MCF 10A (cell line): ENCODE results near the gene RELN. TPM values are rescaled to one million over a fixed set of nuclear protein-coding genes. Genes with fewer than 3 reads are reported as not detected.

Experiments
- BruUV-seq: library from RNA; stranded (reverse); fragments of 400-500 nt; replicated peaks from 2 replicates; lab custom pipeline; 2021; lab: Mats Ljungman, UMichigan
- CTCF ChIA-PET: fragments of 300-600 bp; sonication (Branson Sonifier 250); formaldehyde crosslinking; extraction: SDS; loops from one replicate; lab custom pipeline; 2021; ENCODE audit warnings: antibody characterized with exemption, inconsistent platforms; lab: Yijun Ruan, JAX
- POLR2A ChIA-PET: fragments of 300-600, 350-650 bp; sonication (Branson Sonifier 250); formaldehyde crosslinking; extraction: SDS; loops from one replicate; lab custom pipeline; 2020; ENCODE audit warnings: antibody characterized with exemption, inconsistent platforms; lab: Yijun Ruan, JAX
- DNase-seq: peaks from one replicate; pipeline ENCODE4 v3.0.0-alpha.2; 2018; ENCODE audit not compliant: unreplicated experiment
- H3K27ac Mint-ChIP-seq: one replicate; pipeline ENCODE4 v1.8.0; 2022; ENCODE audit warnings: mild to moderate bottlenecking, low read depth, mixed read lengths; ENCODE audit not compliant: unreplicated experiment
- H3K27me3 Mint-ChIP-seq: one replicate; pipeline ENCODE4 v1.8.0; 2022; ENCODE audit warnings: mixed read lengths; ENCODE audit not compliant: insufficient read depth, unreplicated experiment
- H3K36me3 Mint-ChIP-seq: one replicate; pipeline ENCODE4 v1.8.0; 2022; ENCODE audit warnings: mild to moderate bottlenecking, moderate library complexity, mixed read lengths; ENCODE audit not compliant: insufficient read depth, unreplicated experiment
- H3K4me1 Mint-ChIP-seq: one replicate; pipeline ENCODE4 v1.8.0; 2022; ENCODE audit warnings: mixed read lengths; ENCODE audit not compliant: insufficient read depth, unreplicated experiment
- H3K4me3 Mint-ChIP-seq: one replicate; pipeline ENCODE4 v1.8.0; 2022; ENCODE audit warnings: mild to moderate bottlenecking, moderate library complexity, mixed read lengths; ENCODE audit not compliant: unreplicated experiment
- H3K9me3 Mint-ChIP-seq: one replicate; pipeline ENCODE4 v1.8.0; 2022; ENCODE audit warnings: mixed read lengths; ENCODE audit not compliant: unreplicated experiment
- intact Hi-C: fragments of 100-400 bp; cut with micrococcal nuclease; formaldehyde crosslinking; loops from 2 replicates; pipeline ENCODE4 v1.14.1; 2022
- total RNA-seq: library from RNA; stranded (reverse); gene quantifications from 2 replicates; pipeline ENCODE4 v1.2.3, GENCODE V29; 2022
- TF ChIP-seq, protein P1 (sequence below): fragments of 200-600 bp; IDR thresholded peaks from one replicate; pipeline ENCODE4 v1.8.0; 2022; ENCODE audit warnings: antibody characterized with exemption, mild to moderate bottlenecking; ENCODE audit not compliant: unreplicated experiment

Gene RELN
- total RNA-seq, 1 experiment from 2014 or later = not detected

DNA sequence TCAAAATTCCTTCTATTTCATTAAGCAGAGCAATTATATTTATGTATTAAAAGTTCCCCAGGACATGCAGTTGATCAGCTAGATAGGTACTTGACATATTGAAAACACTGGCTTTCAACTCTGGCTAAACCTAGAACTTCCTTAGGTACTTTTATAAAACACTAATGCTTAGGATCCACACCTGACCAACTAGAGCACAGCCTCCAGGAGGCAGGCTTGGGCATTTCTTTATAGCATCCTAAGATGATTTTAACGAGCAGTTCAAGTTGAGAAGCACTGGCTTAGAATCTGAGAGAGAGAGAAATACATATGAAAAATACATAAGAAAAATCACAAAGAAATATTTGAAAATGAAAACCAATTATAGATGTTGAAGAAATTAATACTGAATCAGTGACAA lies 564.3 kb downstream of the RELN start:
- H3K27ac Mint-ChIP-seq = no peak overlapping the region
- peaks cover 36% of the 10 kb centered on the region for H3K27me3 Mint-ChIP-seq
- POLR2A ChIA-PET = no interaction called here
- H3K4me1 Mint-ChIP-seq = no peaks in the 10 kb centered on the region
- H3K4me3 Mint-ChIP-seq = no peak overlapping the region
- intact Hi-C loops = no loop called here
- no TSS peak for BruUV-seq
- CTCF ChIA-PET = interaction anchor here (1.0 kb wide), 1 partner anchor 10 kb away, joined by 4 read pairs; no protein-coding TSS in a partner anchor
- no peaks in the 10 kb centered on the region for H3K9me3 Mint-ChIP-seq
- H3K36me3 Mint-ChIP-seq = no peaks in the 10 kb centered on the region
- no peak for DNase-seq
- TF ChIP-seq, protein P1, sequence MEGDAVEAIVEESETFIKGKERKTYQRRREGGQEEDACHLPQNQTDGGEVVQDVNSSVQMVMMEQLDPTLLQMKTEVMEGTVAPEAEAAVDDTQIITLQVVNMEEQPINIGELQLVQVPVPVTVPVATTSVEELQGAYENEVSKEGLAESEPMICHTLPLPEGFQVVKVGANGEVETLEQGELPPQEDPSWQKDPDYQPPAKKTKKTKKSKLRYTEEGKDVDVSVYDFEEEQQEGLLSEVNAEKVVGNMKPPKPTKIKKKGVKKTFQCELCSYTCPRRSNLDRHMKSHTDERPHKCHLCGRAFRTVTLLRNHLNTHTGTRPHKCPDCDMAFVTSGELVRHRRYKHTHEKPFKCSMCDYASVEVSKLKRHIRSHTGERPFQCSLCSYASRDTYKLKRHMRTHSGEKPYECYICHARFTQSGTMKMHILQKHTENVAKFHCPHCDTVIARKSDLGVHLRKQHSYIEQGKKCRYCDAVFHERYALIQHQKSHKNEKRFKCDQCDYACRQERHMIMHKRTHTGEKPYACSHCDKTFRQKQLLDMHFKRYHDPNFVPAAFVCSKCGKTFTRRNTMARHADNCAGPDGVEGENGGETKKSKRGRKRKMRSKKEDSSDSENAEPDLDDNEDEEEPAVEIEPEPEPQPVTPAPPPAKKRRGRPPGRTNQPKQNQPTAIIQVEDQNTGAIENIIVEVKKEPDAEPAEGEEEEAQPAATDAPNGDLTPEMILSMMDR = no peak

DNA sequence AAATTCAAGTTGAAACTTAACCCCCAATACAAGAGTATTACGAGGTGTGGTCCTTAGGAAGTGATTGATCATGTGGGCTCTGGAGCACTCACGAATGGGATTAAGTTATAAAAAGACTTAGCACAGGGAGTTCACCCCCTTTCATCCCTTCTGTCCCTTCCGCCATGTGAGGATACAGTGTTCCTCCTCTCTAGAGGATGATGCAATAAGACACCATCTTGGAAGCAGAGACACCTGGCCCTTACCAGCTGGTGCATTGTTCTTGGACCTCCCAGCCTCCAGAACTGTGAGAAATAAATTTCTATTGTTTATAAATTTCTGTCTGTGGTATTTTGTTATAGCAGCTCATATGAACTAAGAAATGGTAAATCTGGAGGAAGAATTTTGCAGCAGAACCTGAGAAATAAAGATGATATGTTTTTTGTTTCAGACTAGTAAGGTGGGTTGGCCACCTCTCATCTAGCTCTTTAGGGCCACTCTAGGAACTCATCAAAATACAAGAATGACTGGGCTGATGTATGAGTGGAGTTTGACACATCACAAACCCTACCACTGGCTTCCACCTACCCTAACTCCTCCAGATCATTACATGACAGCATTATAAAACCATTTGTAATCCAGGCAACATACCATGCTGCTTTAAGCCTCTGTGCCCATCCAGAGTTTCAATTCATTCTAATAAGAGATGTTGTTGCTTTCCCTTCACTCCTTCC lies 565.8 kb downstream of the RELN start:
- no peaks in the 10 kb centered on the region for H3K36me3 Mint-ChIP-seq
- ChIA-PET CTCF (interaction anchor here (0.5 to 0.6 kb wide), 2 partner anchors 18 to 79 kb away, joined by 3 to 4 read pairs; no protein-coding TSS in a partner anchor), POLR2A (no interaction called here)
- no peak overlapping the region for H3K27ac Mint-ChIP-seq
- intact Hi-C loops = no loop called here
- TF ChIP-seq, protein P1 = no peak
- no peak overlapping the region for H3K4me3 Mint-ChIP-seq
- no peaks in the 10 kb centered on the region for H3K4me1 Mint-ChIP-seq
- DNase-seq = no peak
- H3K9me3 Mint-ChIP-seq = no peaks in the 10 kb centered on the region
- BruUV-seq = no TSS peak
- peaks cover 45% of the 10 kb centered on the region for H3K27me3 Mint-ChIP-seq

Other genes starting within 250 kb of the RELN start
- gene ORC5, start 218.4 kb upstream of the RELN start, total RNA-seq = 25.4 and 34.1 TPM in 2 replicates